ENCODE data around the gene CTBP2. TPM values are rescaled to one million over a fixed set of nuclear protein-coding genes. Genes with fewer than 3 reads are reported as not detected.

Gene CTBP2
- total and polyA plus RNA-seq, 2 of the 13 experiments (the other 11 are each of a cell fraction or from before 2014, with no cell fraction given) = 0.08 TPM; not detected in 1

GRCh38 chr10:125013529-125013872 lies 146.9 kb downstream of the CTBP2 start (continued):
- TF ChIP-seq, protein P1, sequence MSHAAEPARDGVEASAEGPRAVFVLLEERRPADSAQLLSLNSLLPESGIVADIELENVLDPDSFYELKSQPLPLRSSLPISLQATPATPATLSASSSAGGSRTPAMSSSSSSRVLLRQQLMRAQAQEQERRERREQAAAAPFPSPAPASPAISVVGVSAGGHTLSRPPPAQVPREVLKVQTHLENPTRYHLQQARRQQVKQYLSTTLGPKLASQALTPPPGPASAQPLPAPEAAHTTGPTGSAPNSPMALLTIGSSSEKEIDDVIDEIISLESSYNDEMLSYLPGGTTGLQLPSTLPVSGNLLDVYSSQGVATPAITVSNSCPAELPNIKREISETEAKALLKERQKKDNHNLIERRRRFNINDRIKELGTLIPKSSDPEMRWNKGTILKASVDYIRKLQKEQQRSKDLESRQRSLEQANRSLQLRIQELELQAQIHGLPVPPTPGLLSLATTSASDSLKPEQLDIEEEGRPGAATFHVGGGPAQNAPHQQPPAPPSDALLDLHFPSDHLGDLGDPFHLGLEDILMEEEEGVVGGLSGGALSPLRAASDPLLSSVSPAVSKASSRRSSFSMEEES (CRISPR knock-in tag; IDR thresholded peaks at IDR 0.05) = no peak
- TF ChIP-seq CENPT (CRISPR knock-in tag; IDR thresholded peaks at IDR 0.05; ENCODE audit: low read depth) (no peak), TCF7 (IDR thresholded peaks at IDR 0.05; ENCODE audit: low read depth) (no peak)
- TF ChIP-seq, protein P2, sequence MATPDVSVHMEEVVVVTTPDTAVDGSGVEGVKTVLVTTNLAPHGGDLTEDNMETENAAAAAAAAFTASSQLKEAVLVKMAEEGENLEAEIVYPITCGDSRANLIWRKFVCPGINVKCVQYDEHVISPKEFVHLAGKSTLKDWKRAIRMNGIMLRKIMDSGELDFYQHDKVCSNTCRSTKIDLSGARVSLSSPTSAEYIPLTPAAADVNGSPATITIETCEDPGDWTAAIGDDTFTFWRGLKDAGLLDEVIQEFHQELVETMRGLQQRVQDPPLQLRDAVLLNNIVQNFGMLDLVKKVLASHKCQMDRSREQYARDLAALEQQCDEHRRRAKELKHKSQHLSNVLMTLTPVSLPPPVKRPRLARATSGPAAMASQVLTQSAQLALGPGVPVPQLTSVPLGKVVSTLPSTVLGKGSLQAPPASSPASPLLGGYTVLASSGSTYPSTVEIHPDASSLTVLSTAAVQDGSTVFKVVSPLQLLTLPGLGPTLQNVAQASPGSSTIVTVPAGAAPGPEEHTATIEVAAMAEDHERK (CRISPR knock-in tag; IDR thresholded peaks at IDR 0.05; ENCODE audit: low read depth) = no peak

GRCh38 chr10:125012851-125013528 lies 147.4 kb downstream of the CTBP2 start:
- Histone ChIP-seq H3K4me3 (replicated peaks in 1 of 3; ENCODE audit: insufficient read depth in 1 of 3, low read depth in 2 of 3, low read length in 3 of 3) (no peak overlapping the region), H3K9ac (ENCODE audit: insufficient read depth, low read depth, low read length) (no peak overlapping the region), H3K27me3 (ENCODE audit: control insufficient read depth in 1 of 2, insufficient read depth in 2 of 2, low read length in 2 of 2) (peaks cover 15 to 82% of the 10 kb centered on the region in 2 experiments), H3K79me2 (ENCODE audit: insufficient read depth, low read length) (no peaks in the 10 kb centered on the region), H3K9me3 (ENCODE audit: low read length) (no peaks in the 10 kb centered on the region), H2AFZ (ENCODE audit: low read length) (no peak overlapping the region), H3K27ac (ENCODE audit: extremely low read length, insufficient read depth, low read length) (no peak overlapping the region), H3K36me3 (replicated peaks in 1 of 2; ENCODE audit: control insufficient read depth in 1 of 2, insufficient read depth in 2 of 2, low read length in 2 of 2) (no peaks in the 10 kb centered on the region), H4K20me1 (ENCODE audit: insufficient read depth, low read length) (no peaks in the 10 kb centered on the region), H3K4me1 (ENCODE audit: insufficient read depth, low read length) (no peaks in the 10 kb centered on the region), H3K4me2 (ENCODE audit: low read depth, low read length) (no peak overlapping the region)
- no peak for DNase-seq (ENCODE audit: low spot score)
- FAIRE-seq = no peak
- WGBS (ENCODE audit: low lambda C conversion rate) = 40% methylated on average over 8 of the region's 15 CpGs
- ChIA-PET CTCF (ENCODE audit: low intra/inter-chr PET ratio, low total read pairs) (no interaction called here), POLR2A (no interaction called here)
- BruUV-seq (replicated peaks) = no TSS peak
- intact Hi-C loops (cut with micrococcal nuclease; ENCODE audit: unreplicated experiment) (no loop called here), in situ Hi-C loops (cut with HindIII; ENCODE audit: extremely low pct_ligation_motif_present, low pct_unique_long_range_greater_than_20kb) (no loop called here)
- ATAC-seq = no peak
- TF ChIP-seq ZNF30 (CRISPR knock-in tag; IDR thresholded peaks at IDR 0.05) (no peak), CREB1 (IDR thresholded peaks at IDR 0.05) (no peak), CREB1 (CRISPR knock-in tag; IDR thresholded peaks at IDR 0.05) (no peak), MED13 (CRISPR knock-in tag; IDR thresholded peaks at IDR 0.05) (no peak), TEAD3 (CRISPR knock-in tag; optimal IDR thresholded peaks at IDR 0.05; ENCODE audit: borderline replicate concordance) (no peak), ZNF543 (CRISPR knock-in tag; IDR thresholded peaks at IDR 0.05) (no peak), BHLHE40 (IDR thresholded peaks at IDR 0.05; ENCODE audit: low read length) (no peak), ZNF781 (CRISPR knock-in tag; IDR thresholded peaks at IDR 0.05; ENCODE audit: borderline replicate concordance, not compliant biosample characterization) (no peak), FOXA3 (CRISPR knock-in tag; IDR thresholded peaks at IDR 0.05) (no peak), TAF1 (CRISPR knock-in tag; IDR thresholded peaks at IDR 0.05) (no peak), ZNF670 (CRISPR knock-in tag; IDR thresholded peaks at IDR 0.05; ENCODE audit: borderline replicate concordance) (no peak), SNAPC2 (CRISPR knock-in tag; IDR thresholded peaks at IDR 0.05) (no peak), FOXO1 (CRISPR knock-in tag; IDR thresholded peaks at IDR 0.05) (no peak)
- TF ChIP-seq, protein P3, sequence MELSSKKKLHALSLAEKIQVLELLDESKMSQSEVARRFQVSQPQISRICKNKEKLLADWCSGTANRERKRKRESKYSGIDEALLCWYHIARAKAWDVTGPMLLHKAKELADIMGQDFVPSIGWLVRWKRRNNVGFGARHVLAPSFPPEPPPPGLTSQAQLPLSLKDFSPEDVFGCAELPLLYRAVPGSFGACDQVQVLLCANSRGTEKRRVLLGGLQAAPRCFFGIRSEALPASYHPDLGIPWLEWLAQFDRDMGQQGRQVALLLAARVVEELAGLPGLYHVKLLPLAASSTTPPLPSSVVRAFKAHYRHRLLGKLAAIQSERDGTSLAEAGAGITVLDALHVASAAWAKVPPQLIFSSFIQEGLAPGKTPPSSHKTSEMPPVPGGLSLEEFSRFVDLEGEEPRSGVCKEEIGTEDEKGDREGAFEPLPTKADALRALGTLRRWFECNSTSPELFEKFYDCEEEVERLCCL (CRISPR knock-in tag; IDR thresholded peaks at IDR 0.05; ENCODE audit: borderline replicate concordance) = no peak
- TF ChIP-seq, protein P4, sequence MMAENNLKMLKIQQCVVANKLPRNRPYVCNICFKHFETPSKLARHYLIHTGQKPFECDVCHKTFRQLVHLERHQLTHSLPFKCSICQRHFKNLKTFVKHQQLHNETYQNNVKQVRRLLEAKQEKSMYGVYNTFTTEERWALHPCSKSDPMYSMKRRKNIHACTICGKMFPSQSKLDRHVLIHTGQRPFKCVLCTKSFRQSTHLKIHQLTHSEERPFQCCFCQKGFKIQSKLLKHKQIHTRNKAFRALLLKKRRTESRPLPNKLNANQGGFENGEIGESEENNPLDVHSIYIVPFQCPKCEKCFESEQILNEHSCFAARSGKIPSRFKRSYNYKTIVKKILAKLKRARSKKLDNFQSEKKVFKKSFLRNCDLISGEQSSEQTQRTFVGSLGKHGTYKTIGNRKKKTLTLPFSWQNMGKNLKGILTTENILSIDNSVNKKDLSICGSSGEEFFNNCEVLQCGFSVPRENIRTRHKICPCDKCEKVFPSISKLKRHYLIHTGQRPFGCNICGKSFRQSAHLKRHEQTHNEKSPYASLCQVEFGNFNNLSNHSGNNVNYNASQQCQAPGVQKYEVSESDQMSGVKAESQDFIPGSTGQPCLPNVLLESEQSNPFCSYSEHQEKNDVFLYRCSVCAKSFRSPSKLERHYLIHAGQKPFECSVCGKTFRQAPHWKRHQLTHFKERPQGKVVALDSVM (CRISPR knock-in tag; IDR thresholded peaks at IDR 0.05) = no peak

Data from HepG2 (cell line).